Transverse colon (tissue), 4 donors: ENCODE measurements around the gene ACADM. TPM values are rescaled to one million over a fixed set of nuclear protein-coding genes. Genes with fewer than 3 reads are reported as not detected.
"Not testable (repeated sequence)": the region's sequence is repeated elsewhere in the genome, so short reads cannot be mapped to it uniquely, and the experiment has no call there.

Experiments used
- DNase-seq: peaks from one replicate; pipeline ENCODE4 v3.0.0-alpha.2; 2019
- H3K27ac ChIP-seq, 4 donors: fragments of 200-600 bp; sonication (generic); 2 replicates each; pipeline ENCODE4 v1.5.1; 2016 to 2018; ENCODE audit warnings: inconsistent platforms in 4 of 4
- H3K27me3 ChIP-seq: fragments of 200-600 bp; sonication (generic); 2 replicates; pipeline ENCODE4 v1.5.1; 2017; ENCODE audit warnings: inconsistent platforms
- H3K36me3 ChIP-seq, 4 donors: fragments of 200-600 bp; sonication (generic); 2 replicates each; pipeline ENCODE4 v1.5.1; 2017 to 2019; ENCODE audit warnings: inconsistent platforms in 4 of 4
- H3K4me1 ChIP-seq, 4 donors: fragments of 200-600 bp; sonication (generic); 2 replicates each; pipeline ENCODE4 v1.5.1; 2017 to 2020; ENCODE audit warnings: inconsistent platforms in 4 of 4
- H3K4me3 ChIP-seq, 4 donors: fragments of 200-600 bp; sonication (generic); 1 replicate in 1 of 4; 2 replicates in 3 of 4; pipeline versions ENCODE4 v1.5.1 to v1.6.1; 2017 to 2019; ENCODE audit warnings: inconsistent platforms in 4 of 4
- H3K9me3 ChIP-seq, 2 donors: fragments of 200-600 bp; sonication (generic); 2 replicates each; pipeline ENCODE4 v1.5.1; 2017 to 2019; ENCODE audit warnings: inconsistent platforms in 2 of 2
- CTCF ChIP-seq, 5 experiments: fragments of 200-600 bp in 3 of 5; fragments of 450-650 bp in 2 of 5; sonication (generic) in 3 of 5; IDR thresholded peaks; 1 replicate in 2 of 5; 2 replicates in 3 of 5; pipeline ENCODE4 v1.5.1; 2016 to 2017; ENCODE audit warnings: antibody characterized with exemption in 5 of 5, inconsistent platforms in 3 of 5, mild to moderate bottlenecking in 2 of 5, moderate library complexity in 1 of 5
- EP300 ChIP-seq: sonication (generic); formaldehyde crosslinking; IDR thresholded peaks from one replicate; pipeline ENCODE4 v1.6.1; 2017; ENCODE audit warnings: antibody characterized with exemption, low read depth
- POLR2A ChIP-seq: fragments of 450-650 bp; IDR thresholded peaks from one replicate; pipeline ENCODE4 v1.6.1; 2016; ENCODE audit warnings: antibody characterized with exemption, mild to moderate bottlenecking, moderate library complexity
- POLR2AphosphoS5 ChIP-seq, 3 donors: sonication (generic); formaldehyde crosslinking; IDR thresholded peaks; one replicate each; pipeline ENCODE4 v1.6.1; 2016; ENCODE audit warnings: antibody characterized with exemption in 3 of 3
- WGBS, 2 donors: methylation state at CpG; one replicate each; pipeline ENCODE4 v1.1.5; 2018; ENCODE audit warnings: low coverage in 1 of 2; 5-methylcytosine and 5-hydroxymethylcytosine counted together
- in situ Hi-C, 4 donors: fragments of 200-750 bp; cut with MboI; loops; one replicate each; pipeline versions ENCODE4 v1.15.0 to v1.15.1; 2017; ENCODE audit warnings: low sequenced_read_pairs in 3 of 4, low pct_ligation_motif_present in 1 of 4, low pct_unique_long_range_greater_than_20kb in 1 of 4
- intact Hi-C: fragments of 100-400 bp; cut with DNase I; formaldehyde crosslinking; loops from one replicate; pipeline ENCODE4 v1.15.1; 2023; ENCODE audit warnings: low total_unique reads
- total RNA-seq, 4 donors: library from RNA; depleted of rRNA; stranded (reverse); fragments of >200 nt; gene quantifications; one replicate each; pipeline ENCODE4 v1.1.0, GENCODE V29; 2016

The ACADM gene
- total RNA-seq, 4 donors from 2014 or later = 34.4 to 138 (median 91.5) TPM

- no peak overlapping the region for H3K27ac ChIP-seq
- peaks cover 0 to 51% (median 19%) of the 10 kb centered on the region in 4 donors for H3K36me3 ChIP-seq
- DNase-seq = no peak
- in situ Hi-C loops (no loop called here), intact Hi-C loops (no loop called here)
- no peaks in the 10 kb centered on the region for H3K27me3 ChIP-seq
- 90 to 97% methylated on average over 2 to 5 of the region's 5 CpGs for WGBS, 2 donors
- no peak for TF ChIP-seq POLR2A
- no peak for TF ChIP-seq CTCF (IDR thresholded peaks at IDR 0.05)
- TF ChIP-seq EP300 = no peak
- TF ChIP-seq POLR2AphosphoS5 (IDR thresholded peaks at IDR 0.05) = no peak
- H3K9me3 ChIP-seq = no peaks in the 10 kb centered on the region
- no peaks in the 10 kb centered on the region for H3K4me1 ChIP-seq
- no peak overlapping the region for H3K4me3 ChIP-seq
Measured at GRCh38 chr1:75733661-75734060, 9.2 kb downstream of the ACADM start.

DNA sequence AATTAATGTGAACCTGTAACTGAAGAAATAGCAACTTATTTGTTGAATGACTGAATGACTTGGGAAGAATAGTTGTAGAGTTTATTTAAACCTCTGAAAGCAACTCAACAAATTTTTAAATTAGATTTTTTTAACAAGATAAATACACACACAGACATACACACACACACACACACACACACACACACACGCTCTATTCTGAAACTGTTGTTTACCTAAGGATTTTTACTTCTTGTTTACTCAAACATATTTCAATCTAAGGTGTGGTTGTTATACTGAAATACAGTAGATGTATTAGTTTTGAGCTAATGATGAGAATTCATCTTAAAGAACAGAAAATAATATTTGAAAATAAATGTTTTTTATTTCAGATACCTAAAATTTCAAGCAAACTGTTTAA, 11.5 kb downstream of the ACADM start:
- H3K27ac ChIP-seq = no peak overlapping the region
- no peaks in the 10 kb centered on the region for H3K27me3 ChIP-seq
- TF ChIP-seq CTCF (IDR thresholded peaks at IDR 0.05) (no peak), POLR2A (no peak), POLR2AphosphoS5 (IDR thresholded peaks at IDR 0.05) (no peak), EP300 (no peak)
- intact Hi-C loops = no loop called here
- H3K9me3 ChIP-seq = no peaks in the 10 kb centered on the region
- WGBS, 2 donors = 33 to 50% methylated on average over 1 of the region's 1 CpG
- no peaks in the 10 kb centered on the region for H3K4me1 ChIP-seq
- H3K36me3 ChIP-seq = peaks cover 0 to 63% (median 21%) of the 10 kb centered on the region in 4 donors
- DNase-seq = no peak
- in situ Hi-C loops = no loop called here
- no peak overlapping the region for H3K4me3 ChIP-seq

- H3K9me3 ChIP-seq = no peaks in the 10 kb centered on the region
- no peaks in the 10 kb centered on the region for H3K4me1 ChIP-seq
- H3K36me3 ChIP-seq = peaks cover 0 to 42% (median 10%) of the 10 kb centered on the region in 4 donors
- TF ChIP-seq CTCF (IDR thresholded peaks at IDR 0.05) = no peak
- no peak for TF ChIP-seq EP300
- TF ChIP-seq POLR2AphosphoS5 (IDR thresholded peaks at IDR 0.05) = no peak
- no peak for TF ChIP-seq POLR2A
- no peak overlapping the region for H3K27ac ChIP-seq
- in situ Hi-C loops (no loop called here), intact Hi-C loops (no loop called here)
- 92 to 96% methylated on average over 4 to 6 of the region's 6 CpGs for WGBS, 2 donors
- no peak overlapping the region for H3K4me3 ChIP-seq
- DNase-seq = no peak
- H3K27me3 ChIP-seq = no peaks in the 10 kb centered on the region
Measured at GRCh38 chr1:75742047-75742625, 17.6 kb downstream of the ACADM start.

GRCh38 chr1:75745276-75745675, 20.8 kb downstream of the ACADM start:
- no peak overlapping the region for H3K27ac ChIP-seq
- H3K36me3 ChIP-seq = peaks cover 0 to 36% (median 13%) of the 10 kb centered on the region in 4 donors
- no peaks in the 10 kb centered on the region for H3K27me3 ChIP-seq
- no peaks in the 10 kb centered on the region for H3K9me3 ChIP-seq
- H3K4me3 ChIP-seq = no peak overlapping the region
- no peak for TF ChIP-seq EP300
- intact Hi-C loops (no loop called here), in situ Hi-C loops (no loop called here)
- WGBS, 2 donors = 74 to 81% methylated on average over 4 of the region's 4 CpGs
- no peaks in the 10 kb centered on the region for H3K4me1 ChIP-seq
- no peak for DNase-seq

DNA sequence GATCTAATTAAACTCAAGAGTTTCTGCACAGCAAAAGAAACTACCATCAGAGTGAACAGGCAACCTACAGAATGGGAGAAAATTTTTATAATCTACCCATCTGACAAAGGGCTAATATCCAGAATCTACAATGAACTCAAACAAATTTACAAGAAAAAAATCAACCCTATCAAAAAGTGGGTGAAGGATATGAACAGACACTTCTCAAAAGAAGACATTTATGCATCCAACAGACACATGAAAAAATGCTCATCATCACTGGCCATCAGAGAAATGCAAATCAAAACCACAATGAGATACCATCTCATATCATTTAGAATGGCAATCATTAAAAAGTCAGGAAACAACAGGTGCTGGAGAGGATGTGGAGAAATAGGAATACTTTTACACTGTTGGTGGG, 32.7 kb downstream of the ACADM start:
- H3K27ac ChIP-seq, DNase-seq, H3K9me3 ChIP-seq, in situ Hi-C loops, H3K27me3 ChIP-seq, intact Hi-C loops, H3K4me1 ChIP-seq, H3K4me3 ChIP-seq: not testable (repeated sequence)
- H3K36me3 ChIP-seq = peaks cover 0 to 31% (median 15%) of the 10 kb centered on the region in 4 donors

DNA sequence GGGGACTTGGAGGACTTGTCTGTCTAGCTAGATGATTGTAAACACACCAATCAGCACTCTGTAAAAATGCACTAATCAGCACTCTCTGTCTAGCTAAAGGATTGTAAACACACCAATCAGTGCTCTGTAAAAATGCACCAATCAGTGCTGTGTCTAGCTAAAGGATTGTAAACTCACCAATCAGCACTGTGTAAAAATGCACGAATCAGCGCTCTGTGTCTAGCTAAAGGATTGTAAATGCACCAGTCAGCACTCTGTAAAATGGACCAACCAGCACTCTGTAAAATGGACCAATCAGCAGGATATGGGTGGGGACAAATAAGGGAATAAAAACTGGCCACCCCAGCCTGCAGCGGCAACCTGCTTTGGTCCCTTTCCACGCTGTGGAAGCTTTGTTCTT, 34.0 kb downstream of the ACADM start:
- H3K27ac ChIP-seq, H3K9me3 ChIP-seq, DNase-seq, intact Hi-C loops, H3K4me1 ChIP-seq, H3K4me3 ChIP-seq, in situ Hi-C loops, H3K27me3 ChIP-seq: not testable (repeated sequence)
- 91% methylated on average over 4 of the region's 4 CpGs; no CpG with 5 or more reads in 1 of the 2 donors for WGBS, 2 donors
- peaks cover 0 to 27% (median 10%) of the 10 kb centered on the region in 4 donors for H3K36me3 ChIP-seq
